ENCODE data around the gene MMP20.

The MMP20 gene

GRCh38 chr11:102583141-102583873 lies 41.8 kb downstream of the MMP20 start:
- no peak for TF ChIP-seq CEBPB (IDR thresholded peaks at IDR 0.05)

GRCh38 chr11:102582140-102582539 lies 43.0 kb downstream of the MMP20 start:
- TF ChIP-seq RAD21 (IDR thresholded peaks at IDR 0.05; ENCODE audit: low read depth) (no peak), TAF1 (IDR thresholded peaks at IDR 0.05; ENCODE audit: low read depth) (no peak), FOXM1 (IDR thresholded peaks at IDR 0.05; ENCODE audit: borderline replicate concordance, low read depth) (no peak), MAX (IDR thresholded peaks at IDR 0.05) (no peak), USF1 (IDR thresholded peaks at IDR 0.05) (no peak), ZBTB7A (IDR thresholded peaks at IDR 0.05; ENCODE audit: low read depth) (no peak), YY1 (IDR thresholded peaks at IDR 0.05; ENCODE audit: low read depth) (no peak), EGR1 (IDR thresholded peaks at IDR 0.05) (no peak)

- TF ChIP-seq USF1 (IDR thresholded peaks at IDR 0.05), result no peak
- no peak for TF ChIP-seq TEAD4 (IDR thresholded peaks at IDR 0.05)
- no peak for TF ChIP-seq FOXM1 (IDR thresholded peaks at IDR 0.05; ENCODE audit: borderline replicate concordance, low read depth)
- TF ChIP-seq MAX (IDR thresholded peaks at IDR 0.05), result no peak
- no peak for TF ChIP-seq EGR1 (IDR thresholded peaks at IDR 0.05)
- no peak for TF ChIP-seq CREB1 (IDR thresholded peaks at IDR 0.05; ENCODE audit: low read depth)
- no peak for TF ChIP-seq CEBPB (IDR thresholded peaks at IDR 0.05)
- no peak for TF ChIP-seq TCF12 (IDR thresholded peaks at IDR 0.05; ENCODE audit: low read depth)
Observed at GRCh38 chr11:102581066-102581465, 44.1 kb downstream of the MMP20 start.

- no peak for TF ChIP-seq RAD21 (IDR thresholded peaks at IDR 0.05; ENCODE audit: low read depth)
- no peak for TF ChIP-seq MAX (IDR thresholded peaks at IDR 0.05)
- TF ChIP-seq REST (IDR thresholded peaks at IDR 0.05; ENCODE audit: low read depth), result no peak
- TF ChIP-seq FOXM1 (IDR thresholded peaks at IDR 0.05; ENCODE audit: borderline replicate concordance, low read depth), result no peak
- no peak for TF ChIP-seq NFIC (IDR thresholded peaks at IDR 0.05)
- TF ChIP-seq CREB1 (IDR thresholded peaks at IDR 0.05; ENCODE audit: low read depth), result no peak
- no peak for TF ChIP-seq CEBPB (IDR thresholded peaks at IDR 0.05)
- no peak for TF ChIP-seq ZBTB7A (IDR thresholded peaks at IDR 0.05; ENCODE audit: low read depth)
- no peak for TF ChIP-seq TEAD4 (IDR thresholded peaks at IDR 0.05)
- no peak for TF ChIP-seq TCF12 (IDR thresholded peaks at IDR 0.05; ENCODE audit: low read depth)
- TF ChIP-seq TAF1 (IDR thresholded peaks at IDR 0.05; ENCODE audit: low read depth), result no peak
- no peak for TF ChIP-seq EGR1 (IDR thresholded peaks at IDR 0.05)
- TF ChIP-seq EP300 (IDR thresholded peaks at IDR 0.05; ENCODE audit: borderline replicate concordance), result no peak
- TF ChIP-seq YY1 (IDR thresholded peaks at IDR 0.05; ENCODE audit: low read depth), result no peak
- no peak for TF ChIP-seq USF1 (IDR thresholded peaks at IDR 0.05)
Observed at GRCh38 chr11:102580185-102580951, 44.8 kb downstream of the MMP20 start.

GRCh38 chr11:102577723-102578122 lies 47.4 kb downstream of the MMP20 start:
- no peak for TF ChIP-seq ZBTB7A (IDR thresholded peaks at IDR 0.05; ENCODE audit: low read depth)
- TF ChIP-seq EGR1 (IDR thresholded peaks at IDR 0.05), result no peak

GRCh38 chr11:102577182-102577581 lies 48.0 kb downstream of the MMP20 start:
- TF ChIP-seq EP300 (IDR thresholded peaks at IDR 0.05; ENCODE audit: borderline replicate concordance) (no peak), USF1 (IDR thresholded peaks at IDR 0.05) (no peak), FOXM1 (IDR thresholded peaks at IDR 0.05; ENCODE audit: borderline replicate concordance, low read depth) (no peak), TAF1 (IDR thresholded peaks at IDR 0.05; ENCODE audit: low read depth) (no peak), CEBPB (IDR thresholded peaks at IDR 0.05) (no peak), CREB1 (IDR thresholded peaks at IDR 0.05; ENCODE audit: low read depth) (no peak), ZBTB7A (IDR thresholded peaks at IDR 0.05; ENCODE audit: low read depth) (no peak), TEAD4 (IDR thresholded peaks at IDR 0.05) (no peak)
